Bone marrow (tissue), 2 donors: ENCODE data around the gene ADGRG3.

Source experiments
- DNase-seq, 2 donors: peaks; one replicate each; lab custom pipeline; 2025; lab: John Stamatoyannopoulos, UW

Gene ADGRG3

GRCh38 chr16:57646388-57647039, 21.6 kb upstream of the ADGRG3 start:
- DNase-seq = no peak

GRCh38 chr16:57647136-57647875, 20.8 kb upstream of the ADGRG3 start:
- DNase-seq = no peak

GRCh38 chr16:57648125-57648524, 20.0 kb upstream of the ADGRG3 start:
- DNase-seq = no peak

- DNase-seq = peak; percentile 75
Measured at GRCh38 chr16:57648581-57649442, 19.3 kb upstream of the ADGRG3 start.

- DNase-seq = no peak
Measured at GRCh38 chr16:57649443-57649751, 18.7 kb upstream of the ADGRG3 start.

GRCh38 chr16:57649846-57650245, 18.3 kb upstream of the ADGRG3 start:
- DNase-seq = no peak

GRCh38 chr16:57651344-57652333, 16.5 kb upstream of the ADGRG3 start:
- DNase-seq = no peak

- no peak for DNase-seq
Measured at GRCh38 chr16:57652695-57653471, 15.2 kb upstream of the ADGRG3 start.

GRCh38 chr16:57653936-57654335, 14.2 kb upstream of the ADGRG3 start:
- DNase-seq = no peak

GRCh38 chr16:57656342-57656955, 11.7 kb upstream of the ADGRG3 start:
- DNase-seq = no peak

- DNase-seq = no peak
Measured at GRCh38 chr16:57657228-57657627, 10.9 kb upstream of the ADGRG3 start.

GRCh38 chr16:57658130-57658877, 9.8 kb upstream of the ADGRG3 start:
- DNase-seq = no peak

- DNase-seq = no peak
Measured at GRCh38 chr16:57658878-57659674, 9.0 kb upstream of the ADGRG3 start.

- DNase-seq = no peak
Measured at GRCh38 chr16:57660715-57661463, 7.2 kb upstream of the ADGRG3 start.

- DNase-seq = no peak
Measured at GRCh38 chr16:57661510-57661909, 6.6 kb upstream of the ADGRG3 start.

GRCh38 chr16:57661936-57662906, 5.9 kb upstream of the ADGRG3 start:
- no peak for DNase-seq

- no peak for DNase-seq
Measured at GRCh38 chr16:57663436-57663835, 4.7 kb upstream of the ADGRG3 start.
